Measurements from ENCODE around the gene PHF21A. TPM values are rescaled to one million over a fixed set of nuclear protein-coding genes. Genes with fewer than 3 reads are reported as not detected.

PHF21A gene
- total RNA-seq, 4 donors from 2014 or later, result 12.1 to 83.3 (median 29.3) TPM

DNA sequence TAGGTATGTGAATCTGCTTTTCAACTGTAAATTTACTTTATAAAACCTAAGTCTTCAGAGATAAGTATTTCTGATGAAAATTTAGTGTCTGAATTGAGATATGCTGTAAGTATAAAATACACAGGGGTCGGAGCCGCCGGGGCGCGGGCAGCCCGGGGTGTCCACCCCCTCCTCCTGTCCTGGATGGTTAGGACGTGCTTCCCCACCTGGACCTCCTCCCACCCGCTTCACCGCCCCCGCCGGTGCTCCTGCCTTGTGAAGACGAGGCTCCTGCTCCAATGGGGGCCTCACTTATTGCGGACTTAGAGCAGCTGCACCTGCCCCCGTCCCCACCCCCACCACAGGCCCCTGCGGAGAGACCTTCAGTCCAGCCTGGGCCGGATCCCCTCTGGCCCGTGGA lies 21.3 kb upstream of the PHF21A start:
- intact Hi-C loops (cut with DNase I; ENCODE audit: low total_unique reads), result no loop called here
- TF ChIP-seq POLR2A (IDR thresholded peaks at IDR 0.05), result no peak
- DNase-seq, result no peak
- Histone ChIP-seq H3K27me3 (peaks cover 0 to 13% of the 10 kb centered on the region in 2 donors), H3K36me3 (no peaks in the 10 kb centered on the region), H3K27ac (no peak overlapping the region), H3K9me3 (no peaks in the 10 kb centered on the region), H3K4me1 (no peaks in the 10 kb centered on the region), H3K4me3 (no peak overlapping the region)

DNA sequence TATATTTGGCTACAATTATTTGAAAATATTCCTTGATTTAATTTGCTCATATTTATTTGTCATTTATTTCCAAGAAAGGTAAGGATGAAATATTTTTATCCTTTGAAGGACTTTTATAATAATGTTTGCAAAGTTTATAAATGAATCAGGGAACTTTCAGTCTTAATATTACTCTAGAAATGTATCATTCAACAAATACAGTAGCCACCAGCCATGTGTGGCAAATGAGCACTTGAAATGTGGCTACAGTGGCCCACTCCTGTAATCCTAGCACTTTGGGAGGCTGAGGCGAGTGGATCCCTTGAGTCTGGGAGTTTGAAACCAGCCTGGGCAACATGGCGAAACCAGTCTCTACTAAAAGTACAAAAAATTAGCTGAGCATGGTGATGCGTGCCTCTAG lies 20.3 kb upstream of the PHF21A start:
- Histone ChIP-seq H3K4me1 (no peaks in the 10 kb centered on the region), H3K36me3 (no peaks in the 10 kb centered on the region), H3K27ac (no peak overlapping the region), H3K9me3 (no peaks in the 10 kb centered on the region), H3K27me3 (peaks cover 0 to 13% of the 10 kb centered on the region in 2 donors), H3K4me3 (no peak overlapping the region)
- intact Hi-C loops (cut with DNase I; ENCODE audit: low total_unique reads), result no loop called here
- no peak for DNase-seq
- TF ChIP-seq POLR2A (IDR thresholded peaks at IDR 0.05), result no peak
- TF ChIP-seq, protein P1, sequence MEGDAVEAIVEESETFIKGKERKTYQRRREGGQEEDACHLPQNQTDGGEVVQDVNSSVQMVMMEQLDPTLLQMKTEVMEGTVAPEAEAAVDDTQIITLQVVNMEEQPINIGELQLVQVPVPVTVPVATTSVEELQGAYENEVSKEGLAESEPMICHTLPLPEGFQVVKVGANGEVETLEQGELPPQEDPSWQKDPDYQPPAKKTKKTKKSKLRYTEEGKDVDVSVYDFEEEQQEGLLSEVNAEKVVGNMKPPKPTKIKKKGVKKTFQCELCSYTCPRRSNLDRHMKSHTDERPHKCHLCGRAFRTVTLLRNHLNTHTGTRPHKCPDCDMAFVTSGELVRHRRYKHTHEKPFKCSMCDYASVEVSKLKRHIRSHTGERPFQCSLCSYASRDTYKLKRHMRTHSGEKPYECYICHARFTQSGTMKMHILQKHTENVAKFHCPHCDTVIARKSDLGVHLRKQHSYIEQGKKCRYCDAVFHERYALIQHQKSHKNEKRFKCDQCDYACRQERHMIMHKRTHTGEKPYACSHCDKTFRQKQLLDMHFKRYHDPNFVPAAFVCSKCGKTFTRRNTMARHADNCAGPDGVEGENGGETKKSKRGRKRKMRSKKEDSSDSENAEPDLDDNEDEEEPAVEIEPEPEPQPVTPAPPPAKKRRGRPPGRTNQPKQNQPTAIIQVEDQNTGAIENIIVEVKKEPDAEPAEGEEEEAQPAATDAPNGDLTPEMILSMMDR (IDR thresholded peaks at IDR 0.05), result no peak

DNA sequence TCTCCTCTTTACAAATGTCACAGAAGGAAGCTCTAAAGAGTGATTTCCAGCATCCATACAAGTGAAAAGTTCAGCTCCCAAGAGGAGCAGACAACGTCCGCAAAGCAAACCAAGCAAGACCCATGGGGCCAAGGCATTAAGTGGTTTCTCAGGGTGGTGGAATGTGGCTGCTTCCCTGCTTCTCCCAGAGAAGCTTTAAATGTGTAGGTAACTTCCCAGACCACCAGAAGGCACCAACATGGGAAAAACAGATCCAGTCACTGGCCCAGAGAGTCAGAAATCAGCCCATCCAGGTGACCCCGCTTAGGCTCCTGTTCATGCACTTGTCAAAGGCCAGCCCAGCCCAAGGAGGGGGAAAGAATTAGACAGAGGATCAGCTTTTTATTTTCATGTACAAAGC lies 13.3 kb upstream of the PHF21A start:
- H3K27ac ChIP-seq, result no peak overlapping the region

DNA sequence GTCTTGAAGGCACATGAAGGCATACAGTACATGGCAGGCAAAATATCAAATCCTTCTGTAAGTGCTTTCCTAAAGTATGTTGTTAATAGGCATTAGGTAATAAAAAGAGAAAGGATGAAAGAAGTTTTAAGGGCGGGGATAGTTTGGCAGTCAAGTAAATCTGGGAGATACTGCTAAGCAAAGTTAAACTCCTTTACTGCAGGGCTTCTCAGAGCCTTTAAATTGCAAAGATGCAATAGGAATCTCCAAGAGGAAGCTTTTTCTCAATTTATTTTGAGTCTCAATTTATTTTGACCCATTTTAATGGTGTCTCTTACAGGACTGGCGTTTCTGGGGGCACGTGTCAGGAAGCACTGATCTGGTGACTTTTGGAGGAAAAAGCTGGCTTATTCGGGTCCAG lies 12.8 kb upstream of the PHF21A start:
- no peaks in the 10 kb centered on the region for H3K36me3 ChIP-seq
- H3K9me3 ChIP-seq, result no peaks in the 10 kb centered on the region
- DNase-seq, result no peak
- H3K4me3 ChIP-seq, result no peak overlapping the region
- H3K4me1 ChIP-seq, result no peaks in the 10 kb centered on the region
- no peak for TF ChIP-seq POLR2A (IDR thresholded peaks at IDR 0.05)
- TF ChIP-seq, protein P1 (IDR thresholded peaks at IDR 0.05), result no peak
- H3K27ac ChIP-seq, result no peak overlapping the region
- intact Hi-C loops (cut with DNase I; ENCODE audit: low total_unique reads), result no loop called here
- H3K27me3 ChIP-seq, result peaks cover 0 to 5% of the 10 kb centered on the region in 2 donors

More for the DNA sequence above, 13.3 kb upstream of the PHF21A start:
- TF ChIP-seq, protein P1 (IDR thresholded peaks at IDR 0.05), result no peak
- TF ChIP-seq POLR2A (IDR thresholded peaks at IDR 0.05), result no peak
- Histone ChIP-seq H3K4me1 (no peaks in the 10 kb centered on the region), H3K9me3 (no peaks in the 10 kb centered on the region), H3K27me3 (peaks cover 0 to 5% of the 10 kb centered on the region in 2 donors), H3K4me3 (no peak overlapping the region), H3K36me3 (no peaks in the 10 kb centered on the region)
- intact Hi-C loops (cut with DNase I; ENCODE audit: low total_unique reads), result no loop called here
- DNase-seq, result no peak

DNA sequence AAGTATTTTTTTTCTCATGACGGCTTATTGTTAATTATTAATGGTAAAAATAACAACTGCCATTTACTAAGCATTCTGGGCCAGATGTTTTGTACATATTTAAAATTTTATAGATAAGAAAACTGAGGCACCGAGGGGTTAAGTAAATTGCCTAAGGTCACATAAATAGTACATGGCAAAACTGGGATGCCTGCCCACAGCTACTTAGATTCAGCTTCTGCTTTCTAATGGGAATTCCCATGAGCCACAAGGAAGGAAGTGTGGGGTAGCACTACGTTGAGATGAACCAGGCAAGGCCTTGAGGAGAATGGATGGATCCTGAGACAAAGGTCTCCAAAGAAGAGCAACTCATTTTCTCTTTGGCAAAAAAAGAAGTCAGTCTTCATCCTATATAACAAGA lies 11.9 kb upstream of the PHF21A start:
- Histone ChIP-seq H3K27ac (no peak overlapping the region), H3K4me1 (no peaks in the 10 kb centered on the region), H3K9me3 (no peaks in the 10 kb centered on the region), H3K27me3 (peaks cover 0 to 1% of the 10 kb centered on the region in 2 donors), H3K4me3 (no peak overlapping the region), H3K36me3 (no peaks in the 10 kb centered on the region)
- TF ChIP-seq POLR2A (IDR thresholded peaks at IDR 0.05), result no peak
- TF ChIP-seq, protein P1 (IDR thresholded peaks at IDR 0.05), result no peak
- DNase-seq, result no peak
- intact Hi-C loops (cut with DNase I; ENCODE audit: low total_unique reads), result no loop called here

Data from uterus (tissue), 4 donors.